HepG2 (cell line): ENCODE results near the gene TMEFF2.

Experiments used
- ARHGAP35 ChIP-seq: sonication (generic); formaldehyde crosslinking; IDR thresholded peaks from 2 replicates; pipeline ENCODE4 v1.9.0; 2022; ENCODE audit warnings: mild to moderate bottlenecking, inconsistent platforms, moderate library complexity, missing genetic modification reagents, borderline replicate concordance
- GRHL1 ChIP-seq: sonication (generic); formaldehyde crosslinking; conservative IDR thresholded peaks from 2 replicates; pipeline ENCODE4 v1.8.0; 2022; ENCODE audit warnings: missing genetic modification reagents
- NRL ChIP-seq: sonication (generic); formaldehyde crosslinking; IDR thresholded peaks from 2 replicates; pipeline ENCODE4 v1.5.0; 2020; ENCODE audit warnings: missing genetic modification reagents, mild to moderate bottlenecking, moderate library complexity, borderline replicate concordance
- ZNF354B ChIP-seq: sonication (generic); formaldehyde crosslinking; IDR thresholded peaks from 2 replicates; pipeline ENCODE4 v1.8.0; 2022; ENCODE audit warnings: mild to moderate bottlenecking, missing genetic modification reagents
- TF ChIP-seq, protein P1 (sequence below): sonication (generic); formaldehyde crosslinking; IDR thresholded peaks from 2 replicates; pipeline ENCODE4 v1.4.0; 2020; ENCODE audit warnings: missing genetic modification reagents, mild to moderate bottlenecking, borderline replicate concordance
- TF ChIP-seq, protein P2 (sequence below): sonication (generic); formaldehyde crosslinking; IDR thresholded peaks from 2 replicates; pipeline ENCODE4 v1.4.0; 2020; ENCODE audit warnings: low read depth, missing genetic modification reagents
- TF ChIP-seq, protein P3 (sequence below): conservative IDR thresholded peaks from 2 replicates; pipeline ENCODE4 v1.6.1; 2018; ENCODE audit warnings: missing genetic modification reagents
- TF ChIP-seq, protein P4 (sequence below), 2 experiments: IDR thresholded peaks; 2 replicates each; pipeline ENCODE4 v1.6.1; 2011 to 2012; ENCODE audit warnings: low read length in 2 of 2, borderline replicate concordance in 1 of 2, low read depth in 1 of 2, mild to moderate bottlenecking in 1 of 2, moderate library complexity in 1 of 2

DNA sequence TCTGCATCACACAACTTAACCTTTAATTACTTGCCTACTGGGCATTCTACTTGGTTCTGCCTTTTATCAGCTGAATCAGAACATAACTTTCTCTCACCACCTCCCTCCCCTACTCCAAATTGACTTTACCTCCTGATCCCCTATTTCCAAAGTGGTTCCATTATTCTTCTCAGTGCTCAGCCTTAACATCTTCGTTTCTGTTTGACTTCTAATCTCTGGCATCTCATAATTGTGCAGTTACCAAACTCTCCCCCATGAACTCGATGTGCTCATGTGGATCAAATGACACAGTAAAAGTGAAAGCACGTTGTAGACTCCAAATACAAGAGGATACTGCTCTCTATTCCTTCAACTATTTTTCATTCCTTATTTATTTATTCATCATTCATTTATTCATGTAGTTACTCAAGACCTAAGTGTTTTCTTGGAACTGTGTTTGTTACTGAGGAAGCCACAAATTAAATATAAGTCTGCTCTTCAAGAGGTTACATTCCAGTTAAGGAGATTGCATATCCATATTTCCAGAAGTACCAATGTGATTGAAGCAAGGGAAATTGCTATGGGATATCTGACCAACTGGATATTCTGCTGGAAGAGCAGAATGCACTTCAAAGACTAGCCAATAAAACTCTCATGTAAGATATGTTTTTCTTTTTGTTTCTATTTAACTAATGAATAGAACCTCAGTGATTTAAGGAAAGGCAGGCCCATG lies 158.8 kb downstream of the TMEFF2 start:
- TF ChIP-seq, protein P1, sequence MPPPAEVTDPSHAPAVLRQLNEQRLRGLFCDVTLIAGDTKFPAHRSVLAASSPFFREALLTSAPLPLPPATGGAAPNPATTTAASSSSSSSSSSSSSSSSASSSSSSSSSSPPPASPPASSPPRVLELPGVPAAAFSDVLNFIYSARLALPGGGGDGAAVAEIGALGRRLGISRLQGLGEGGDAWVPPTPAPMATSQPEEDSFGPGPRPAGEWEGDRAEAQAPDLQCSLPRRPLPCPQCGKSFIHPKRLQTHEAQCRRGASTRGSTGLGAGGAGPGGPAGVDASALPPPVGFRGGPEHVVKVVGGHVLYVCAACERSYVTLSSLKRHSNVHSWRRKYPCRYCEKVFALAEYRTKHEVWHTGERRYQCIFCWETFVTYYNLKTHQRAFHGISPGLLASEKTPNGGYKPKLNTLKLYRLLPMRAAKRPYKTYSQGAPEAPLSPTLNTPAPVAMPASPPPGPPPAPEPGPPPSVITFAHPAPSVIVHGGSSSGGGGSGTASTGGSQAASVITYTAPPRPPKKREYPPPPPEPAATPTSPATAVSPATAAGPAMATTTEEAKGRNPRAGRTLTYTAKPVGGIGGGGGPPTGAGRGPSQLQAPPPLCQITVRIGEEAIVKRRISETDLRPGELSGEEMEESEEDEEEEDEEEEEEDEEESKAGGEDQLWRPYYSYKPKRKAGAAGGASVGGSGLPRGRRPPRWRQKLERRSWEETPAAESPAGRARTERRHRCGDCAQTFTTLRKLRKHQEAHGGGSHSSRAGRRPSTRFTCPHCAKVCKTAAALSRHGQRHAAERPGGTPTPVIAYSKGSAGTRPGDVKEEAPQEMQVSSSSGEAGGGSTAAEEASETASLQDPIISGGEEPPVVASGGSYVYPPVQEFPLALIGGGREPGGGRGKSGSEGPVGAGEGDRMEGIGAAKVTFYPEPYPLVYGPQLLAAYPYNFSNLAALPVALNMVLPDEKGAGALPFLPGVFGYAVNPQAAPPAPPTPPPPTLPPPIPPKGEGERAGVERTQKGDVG (CRISPR knock-in tag), result no peak
- TF ChIP-seq, protein P2, sequence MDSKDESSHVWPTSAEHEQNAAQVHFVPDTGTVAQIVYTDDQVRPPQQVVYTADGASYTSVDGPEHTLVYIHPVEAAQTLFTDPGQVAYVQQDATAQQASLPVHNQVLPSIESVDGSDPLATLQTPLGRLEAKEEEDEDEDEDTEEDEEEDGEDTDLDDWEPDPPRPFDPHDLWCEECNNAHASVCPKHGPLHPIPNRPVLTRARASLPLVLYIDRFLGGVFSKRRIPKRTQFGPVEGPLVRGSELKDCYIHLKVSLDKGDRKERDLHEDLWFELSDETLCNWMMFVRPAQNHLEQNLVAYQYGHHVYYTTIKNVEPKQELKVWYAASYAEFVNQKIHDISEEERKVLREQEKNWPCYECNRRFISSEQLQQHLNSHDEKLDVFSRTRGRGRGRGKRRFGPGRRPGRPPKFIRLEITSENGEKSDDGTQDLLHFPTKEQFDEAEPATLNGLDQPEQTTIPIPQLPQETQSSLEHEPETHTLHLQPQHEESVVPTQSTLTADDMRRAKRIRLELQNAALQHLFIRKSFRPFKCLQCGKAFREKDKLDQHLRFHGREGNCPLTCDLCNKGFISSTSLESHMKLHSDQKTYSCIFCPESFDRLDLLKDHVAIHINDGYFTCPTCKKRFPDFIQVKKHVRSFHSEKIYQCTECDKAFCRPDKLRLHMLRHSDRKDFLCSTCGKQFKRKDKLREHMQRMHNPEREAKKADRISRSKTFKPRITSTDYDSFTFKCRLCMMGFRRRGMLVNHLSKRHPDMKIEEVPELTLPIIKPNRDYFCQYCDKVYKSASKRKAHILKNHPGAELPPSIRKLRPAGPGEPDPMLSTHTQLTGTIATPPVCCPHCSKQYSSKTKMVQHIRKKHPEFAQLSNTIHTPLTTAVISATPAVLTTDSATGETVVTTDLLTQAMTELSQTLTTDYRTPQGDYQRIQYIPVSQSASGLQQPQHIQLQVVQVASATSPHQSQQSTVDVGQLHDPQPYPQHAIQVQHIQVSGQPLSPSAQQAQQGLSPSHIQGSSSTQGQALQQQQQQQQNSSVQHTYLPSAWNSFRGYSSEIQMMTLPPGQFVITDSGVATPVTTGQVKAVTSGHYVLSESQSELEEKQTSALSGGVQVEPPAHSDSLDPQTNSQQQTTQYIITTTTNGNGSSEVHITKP (CRISPR knock-in tag), result no peak
- TF ChIP-seq ARHGAP35, result no peak
- no peak for TF ChIP-seq NRL (CRISPR knock-in tag)
- TF ChIP-seq, protein P3, sequence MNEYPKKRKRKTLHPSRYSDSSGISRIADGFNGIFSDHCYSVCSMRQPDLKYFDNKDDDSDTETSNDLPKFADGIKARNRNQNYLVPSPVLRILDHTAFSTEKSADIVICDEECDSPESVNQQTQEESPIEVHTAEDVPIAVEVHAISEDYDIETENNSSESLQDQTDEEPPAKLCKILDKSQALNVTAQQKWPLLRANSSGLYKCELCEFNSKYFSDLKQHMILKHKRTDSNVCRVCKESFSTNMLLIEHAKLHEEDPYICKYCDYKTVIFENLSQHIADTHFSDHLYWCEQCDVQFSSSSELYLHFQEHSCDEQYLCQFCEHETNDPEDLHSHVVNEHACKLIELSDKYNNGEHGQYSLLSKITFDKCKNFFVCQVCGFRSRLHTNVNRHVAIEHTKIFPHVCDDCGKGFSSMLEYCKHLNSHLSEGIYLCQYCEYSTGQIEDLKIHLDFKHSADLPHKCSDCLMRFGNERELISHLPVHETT (CRISPR knock-in tag), result no peak
- TF ChIP-seq ZNF354B (CRISPR knock-in tag), result no peak
- TF ChIP-seq GRHL1 (CRISPR knock-in tag), result no peak
- TF ChIP-seq, protein P4, sequence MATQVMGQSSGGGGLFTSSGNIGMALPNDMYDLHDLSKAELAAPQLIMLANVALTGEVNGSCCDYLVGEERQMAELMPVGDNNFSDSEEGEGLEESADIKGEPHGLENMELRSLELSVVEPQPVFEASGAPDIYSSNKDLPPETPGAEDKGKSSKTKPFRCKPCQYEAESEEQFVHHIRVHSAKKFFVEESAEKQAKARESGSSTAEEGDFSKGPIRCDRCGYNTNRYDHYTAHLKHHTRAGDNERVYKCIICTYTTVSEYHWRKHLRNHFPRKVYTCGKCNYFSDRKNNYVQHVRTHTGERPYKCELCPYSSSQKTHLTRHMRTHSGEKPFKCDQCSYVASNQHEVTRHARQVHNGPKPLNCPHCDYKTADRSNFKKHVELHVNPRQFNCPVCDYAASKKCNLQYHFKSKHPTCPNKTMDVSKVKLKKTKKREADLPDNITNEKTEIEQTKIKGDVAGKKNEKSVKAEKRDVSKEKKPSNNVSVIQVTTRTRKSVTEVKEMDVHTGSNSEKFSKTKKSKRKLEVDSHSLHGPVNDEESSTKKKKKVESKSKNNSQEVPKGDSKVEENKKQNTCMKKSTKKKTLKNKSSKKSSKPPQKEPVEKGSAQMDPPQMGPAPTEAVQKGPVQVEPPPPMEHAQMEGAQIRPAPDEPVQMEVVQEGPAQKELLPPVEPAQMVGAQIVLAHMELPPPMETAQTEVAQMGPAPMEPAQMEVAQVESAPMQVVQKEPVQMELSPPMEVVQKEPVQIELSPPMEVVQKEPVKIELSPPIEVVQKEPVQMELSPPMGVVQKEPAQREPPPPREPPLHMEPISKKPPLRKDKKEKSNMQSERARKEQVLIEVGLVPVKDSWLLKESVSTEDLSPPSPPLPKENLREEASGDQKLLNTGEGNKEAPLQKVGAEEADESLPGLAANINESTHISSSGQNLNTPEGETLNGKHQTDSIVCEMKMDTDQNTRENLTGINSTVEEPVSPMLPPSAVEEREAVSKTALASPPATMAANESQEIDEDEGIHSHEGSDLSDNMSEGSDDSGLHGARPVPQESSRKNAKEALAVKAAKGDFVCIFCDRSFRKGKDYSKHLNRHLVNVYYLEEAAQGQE (IDR thresholded peaks at IDR 0.05; ENCODE audit: borderline replicate concordance in 1 of 2, low read depth in 1 of 2, low read length in 2 of 2), result no peak
